HG02623 (cell line): ENCODE data around the gene SBK3.
"Not testable (repeated sequence)": the region's sequence is repeated elsewhere in the genome, so short reads cannot be mapped to it uniquely, and the experiment has no call there.

Source experiments
- ATAC-seq: cut with Tn5 transposase; IDR thresholded peaks from one replicate; pipeline ENCODE4 v1.9.1; 2021; ENCODE audit warnings: moderate library complexity; ENCODE audit not compliant: unreplicated experiment

Gene SBK3

GRCh38 chr19:55545443-55545842 is at the start of gene SBK3:
Gene SBK3, minus strand, starts transcription at chr19:55545543. Its CDS starts 0 bp downstream, at chr19:55545543.
- ATAC-seq: no peak

- no peak for ATAC-seq
These were observed 47.9 kb upstream of the SBK3 start for GRCh38 chr19:55593096-55593772.

GRCh38 chr19:55592391-55593090 is 47.2 kb upstream of the SBK3 start:
- no peak for ATAC-seq

GRCh38 chr19:55591555-55591954 is 46.2 kb upstream of the SBK3 start:
- no peak for ATAC-seq

- ATAC-seq: no peak
These were observed 45.3 kb upstream of the SBK3 start for GRCh38 chr19:55590617-55591016.

- no peak for ATAC-seq
These were observed 44.8 kb upstream of the SBK3 start for GRCh38 chr19:55590109-55590508.

GRCh38 chr19:55588738-55589137 is 43.4 kb upstream of the SBK3 start:
- no peak for ATAC-seq

- ATAC-seq: peak; percentile 87
These were observed 41.8 kb upstream of the SBK3 start for GRCh38 chr19:55586976-55587668.

- ATAC-seq: no peak
These were observed 40.5 kb upstream of the SBK3 start for GRCh38 chr19:55585658-55586339.

GRCh38 chr19:55584871-55585270 is 39.5 kb upstream of the SBK3 start:
- ATAC-seq: no peak

GRCh38 chr19:55583897-55584296 is 38.6 kb upstream of the SBK3 start:
- not testable (repeated sequence) for ATAC-seq

- ATAC-seq: not testable (repeated sequence)
These were observed 36.9 kb upstream of the SBK3 start for GRCh38 chr19:55582284-55582683.

- ATAC-seq: no peak
These were observed 36.5 kb upstream of the SBK3 start for GRCh38 chr19:55581823-55582223.

GRCh38 chr19:55581145-55581822 is 35.9 kb upstream of the SBK3 start:
- no peak for ATAC-seq

GRCh38 chr19:55580628-55581144 is 35.3 kb upstream of the SBK3 start, which contains the start of gene ZNF579:
Gene ZNF579, minus strand, starts transcription at chr19:55580848. Its CDS starts 1,209 bp downstream, at chr19:55579639.
- ATAC-seq: no peak

- no peak for ATAC-seq
These were observed 34.7 kb upstream of the SBK3 start for GRCh38 chr19:55579766-55580621.

GRCh38 chr19:55578761-55579747 is 33.7 kb upstream of the SBK3 start:
- no peak for ATAC-seq

- ATAC-seq: no peak
These were observed 32.9 kb upstream of the SBK3 start for GRCh38 chr19:55578031-55578760.
